Stimulated activated CD8-positive, alpha-beta memory T cell treated with anti-CD3 and anti-CD28 coated beads, Interleukin-15, amount 100 ng/mL, for 48 hours (primary cell): ENCODE results near the gene SLC13A1.
"Not testable (repeated sequence)": the region's sequence is repeated elsewhere in the genome, so short reads cannot be mapped to it uniquely, and the experiment has no call there.

ENCODE experiments used
- DNase-seq, 2 donors: peaks; one replicate each; pipeline ENCODE4 v3.0.0-alpha.2; 2020; ENCODE audit warnings: low read depth in 2 of 2

SLC13A1 gene, protein sequence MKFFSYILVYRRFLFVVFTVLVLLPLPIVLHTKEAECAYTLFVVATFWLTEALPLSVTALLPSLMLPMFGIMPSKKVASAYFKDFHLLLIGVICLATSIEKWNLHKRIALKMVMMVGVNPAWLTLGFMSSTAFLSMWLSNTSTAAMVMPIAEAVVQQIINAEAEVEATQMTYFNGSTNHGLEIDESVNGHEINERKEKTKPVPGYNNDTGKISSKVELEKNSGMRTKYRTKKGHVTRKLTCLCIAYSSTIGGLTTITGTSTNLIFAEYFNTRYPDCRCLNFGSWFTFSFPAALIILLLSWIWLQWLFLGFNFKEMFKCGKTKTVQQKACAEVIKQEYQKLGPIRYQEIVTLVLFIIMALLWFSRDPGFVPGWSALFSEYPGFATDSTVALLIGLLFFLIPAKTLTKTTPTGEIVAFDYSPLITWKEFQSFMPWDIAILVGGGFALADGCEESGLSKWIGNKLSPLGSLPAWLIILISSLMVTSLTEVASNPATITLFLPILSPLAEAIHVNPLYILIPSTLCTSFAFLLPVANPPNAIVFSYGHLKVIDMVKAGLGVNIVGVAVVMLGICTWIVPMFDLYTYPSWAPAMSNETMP

DNA sequence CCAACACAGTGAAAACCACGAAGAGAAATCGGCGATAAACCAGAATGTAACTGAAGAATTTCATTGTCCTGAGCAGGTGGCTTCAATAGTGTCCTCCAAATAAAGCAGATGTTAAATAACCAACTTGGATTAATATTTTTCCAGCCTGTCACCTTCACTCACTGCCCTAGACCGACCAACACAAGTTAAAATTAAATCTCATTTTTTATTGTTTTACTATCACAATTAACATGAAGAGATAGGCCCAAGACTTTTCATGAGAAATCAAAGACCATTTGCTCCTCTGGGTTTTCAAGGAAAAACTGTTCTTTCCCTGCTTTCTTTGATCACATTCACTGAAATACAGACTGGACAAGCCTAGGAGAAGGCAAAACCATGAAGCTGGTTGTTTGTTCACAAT, at the start of gene SLC13A1:
Gene SLC13A1, minus strand, starts transcription at position 87 of the 400 bp plus-strand sequence. Its CDS starts 23 bp downstream, at position 64.
- no peak for DNase-seq

DNA sequence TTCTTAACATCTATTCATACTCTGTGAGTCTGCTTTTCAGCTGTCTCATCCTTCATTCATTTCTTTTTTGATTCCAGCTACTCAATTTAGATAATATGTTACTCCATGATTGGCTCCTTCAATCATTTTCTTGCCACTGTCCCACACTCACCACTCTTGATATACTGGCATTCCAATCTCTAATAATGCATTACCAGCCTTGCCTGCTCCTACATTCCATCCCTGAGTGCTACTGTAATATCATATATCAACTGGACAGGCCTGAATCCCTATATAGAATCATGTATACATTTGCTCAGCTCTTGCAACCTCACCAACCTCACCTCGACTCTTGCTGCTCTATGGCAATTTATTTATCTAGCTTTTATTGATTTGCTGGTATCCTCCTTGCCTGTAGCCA, 45.0 kb upstream of the SLC13A1 start:
- no peak for DNase-seq

DNA sequence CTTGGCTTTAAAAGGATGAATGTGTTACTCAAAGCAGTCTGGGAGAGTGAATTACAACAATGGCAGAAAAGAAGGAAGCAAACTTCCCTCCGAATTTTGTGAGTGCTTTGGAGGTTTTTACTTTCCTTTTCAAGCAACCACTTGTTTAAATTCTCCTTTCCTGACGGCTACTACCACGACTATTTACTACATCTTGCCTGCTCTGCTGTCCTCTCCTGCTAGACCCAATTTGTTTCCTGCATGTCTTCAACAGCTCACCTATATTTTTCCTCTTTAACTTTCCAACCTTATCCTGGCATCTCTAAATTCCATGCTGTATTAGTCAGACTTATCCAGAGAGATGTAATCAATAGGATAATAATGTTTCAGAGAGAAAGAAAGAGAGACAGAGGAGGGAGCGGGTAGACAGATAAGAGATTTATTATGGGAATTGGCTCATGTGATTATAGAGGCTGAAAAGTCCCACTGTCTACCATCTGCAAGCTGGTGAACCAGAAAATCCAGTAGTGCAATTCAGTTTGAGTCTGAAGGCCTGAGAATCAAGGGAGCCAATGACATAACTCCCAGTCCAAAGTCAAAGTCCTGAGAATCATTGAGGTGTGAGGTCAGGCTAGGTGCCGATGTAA, 42.8 kb upstream of the SLC13A1 start:
- no peak for DNase-seq

DNA sequence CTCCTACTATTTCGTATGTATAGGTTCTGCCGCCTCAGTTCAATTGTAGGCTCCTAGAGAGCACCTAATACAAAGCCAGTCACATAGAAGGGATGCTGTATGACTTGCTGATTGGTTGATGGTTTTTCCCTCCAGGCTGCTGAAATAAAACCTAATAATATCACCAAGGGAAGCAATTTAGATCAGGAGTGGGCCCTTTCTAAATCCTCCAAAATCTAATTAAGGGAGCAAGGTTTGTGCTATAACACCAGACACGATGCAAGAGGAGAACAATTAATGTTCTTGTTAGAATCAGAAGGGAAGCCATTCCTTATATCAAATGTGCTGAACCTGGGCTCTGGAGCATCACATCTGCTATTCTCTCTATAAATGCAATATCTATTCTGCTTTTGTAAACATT, 42.0 kb upstream of the SLC13A1 start:
- no peak for DNase-seq

DNA sequence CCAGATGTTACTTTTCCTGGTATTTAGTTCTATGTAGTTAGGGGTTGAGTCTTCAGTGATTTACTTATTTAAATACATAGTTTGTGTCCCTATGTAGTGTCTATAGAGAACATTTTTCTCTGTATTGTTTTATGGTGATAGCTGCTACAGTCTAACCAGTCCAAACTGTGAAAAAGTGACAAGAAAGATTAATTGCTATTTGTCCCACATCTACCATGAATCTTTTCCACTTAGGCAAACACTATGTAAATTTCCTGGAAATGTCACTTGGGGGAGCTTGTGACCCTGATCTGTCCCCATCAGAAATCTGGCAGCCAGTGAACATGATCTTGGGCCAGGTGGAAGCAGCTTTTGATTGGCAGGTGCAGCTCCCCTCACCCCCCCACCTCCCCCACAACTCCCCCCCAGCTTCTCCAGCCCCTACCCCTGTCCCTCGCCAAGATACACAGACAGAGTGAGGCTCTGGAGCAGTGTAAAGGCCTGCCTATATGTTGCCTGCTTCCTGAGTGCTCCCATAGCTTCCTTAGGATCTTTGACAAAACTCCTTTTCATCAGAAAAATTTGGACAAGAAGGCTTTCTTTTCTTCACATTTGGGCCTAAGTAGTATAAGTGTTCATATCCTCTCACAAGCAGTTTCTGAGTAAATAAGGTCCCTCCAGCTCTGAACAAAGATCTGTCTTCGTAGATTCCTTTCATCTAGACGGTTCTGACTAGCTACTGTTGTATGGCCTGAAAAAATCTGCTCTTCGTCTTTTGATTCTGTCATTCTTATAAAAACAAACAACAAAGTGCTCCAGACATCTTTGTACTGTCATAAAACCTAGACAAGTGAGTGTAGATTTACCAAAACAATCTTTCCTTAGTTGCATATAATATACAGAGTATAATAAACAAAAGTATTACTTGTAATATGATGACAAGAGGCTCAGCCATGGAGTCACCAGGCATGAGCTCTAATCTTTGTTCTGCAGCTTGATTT, 31.5 kb upstream of the SLC13A1 start:
- DNase-seq, result no peak

DNA sequence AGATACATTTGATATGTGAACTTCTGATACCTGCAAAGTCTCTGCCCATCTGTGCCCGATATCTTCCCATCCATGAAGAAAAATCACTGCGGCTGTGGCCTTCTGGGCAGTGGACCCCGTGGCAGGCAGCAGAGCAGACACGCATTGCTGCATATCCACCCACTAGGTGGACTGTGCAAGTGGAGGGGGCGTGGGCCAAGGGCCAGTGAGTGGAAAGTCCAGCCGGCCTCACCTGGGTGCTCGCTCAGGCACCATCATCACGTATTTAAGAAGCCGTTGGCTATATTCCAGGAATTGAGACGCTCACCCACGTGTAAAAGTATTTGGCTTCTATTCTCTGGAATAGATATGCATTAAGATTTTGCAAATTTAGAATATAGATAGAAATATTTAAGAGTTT, 30.8 kb upstream of the SLC13A1 start:
- DNase-seq, result no peak

DNA sequence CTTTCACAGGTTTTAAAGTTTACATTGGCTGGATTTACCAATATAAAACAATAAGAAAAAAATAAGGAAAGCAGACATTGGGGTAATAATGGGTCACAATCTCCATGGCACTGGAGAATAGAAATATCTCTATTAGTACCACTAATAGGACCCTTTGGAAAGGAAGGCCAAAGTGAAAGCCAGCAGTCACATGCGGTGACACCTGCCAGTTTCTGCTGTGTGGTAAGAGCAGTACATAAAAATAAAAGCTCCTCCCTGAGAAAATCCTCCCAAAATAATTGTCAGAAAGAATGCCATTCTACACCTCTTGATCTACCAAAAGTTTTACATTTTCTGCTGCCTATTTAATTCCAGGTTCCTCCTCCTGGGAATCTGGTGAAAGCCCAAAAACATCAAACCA, 30.4 kb upstream of the SLC13A1 start:
- DNase-seq, result no peak

DNA sequence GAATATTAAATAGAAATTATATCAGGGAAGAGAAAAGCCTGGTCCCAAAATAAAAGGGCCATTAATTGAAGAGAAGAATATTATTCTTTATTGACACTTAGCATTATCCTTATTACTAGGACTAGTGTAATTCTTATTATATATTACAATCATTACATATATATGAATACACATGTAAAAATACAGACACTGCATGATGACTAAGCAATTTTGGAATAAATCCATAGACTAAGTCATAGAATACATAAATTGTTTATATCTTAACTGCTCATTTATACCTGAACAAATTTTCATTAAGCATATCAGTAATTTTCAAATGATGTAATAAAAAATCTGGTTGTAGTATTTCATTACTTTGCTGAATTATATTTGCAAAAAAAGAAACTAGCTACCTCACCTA, 29.7 kb upstream of the SLC13A1 start:
- DNase-seq, result no peak

DNA sequence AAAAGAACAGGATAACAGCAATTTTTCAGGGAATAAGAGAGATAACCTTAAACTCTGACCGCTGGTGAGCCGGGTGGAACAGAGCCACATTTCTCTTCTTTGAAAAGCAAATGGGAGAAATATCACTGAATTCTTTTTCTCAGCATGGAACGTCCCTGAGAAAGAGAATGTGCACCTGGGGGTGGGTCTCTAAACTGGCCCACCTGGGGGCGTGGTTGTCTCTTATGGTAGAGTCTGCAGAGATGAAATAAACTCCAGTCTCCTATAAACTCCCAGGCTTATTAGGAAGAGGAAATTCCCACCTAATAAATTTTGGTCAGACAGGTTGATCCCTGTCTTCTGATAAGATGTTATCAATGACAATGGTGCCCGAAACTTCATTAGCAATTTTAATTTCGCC, 27.9 kb upstream of the SLC13A1 start:
- not testable (repeated sequence) for DNase-seq

DNA sequence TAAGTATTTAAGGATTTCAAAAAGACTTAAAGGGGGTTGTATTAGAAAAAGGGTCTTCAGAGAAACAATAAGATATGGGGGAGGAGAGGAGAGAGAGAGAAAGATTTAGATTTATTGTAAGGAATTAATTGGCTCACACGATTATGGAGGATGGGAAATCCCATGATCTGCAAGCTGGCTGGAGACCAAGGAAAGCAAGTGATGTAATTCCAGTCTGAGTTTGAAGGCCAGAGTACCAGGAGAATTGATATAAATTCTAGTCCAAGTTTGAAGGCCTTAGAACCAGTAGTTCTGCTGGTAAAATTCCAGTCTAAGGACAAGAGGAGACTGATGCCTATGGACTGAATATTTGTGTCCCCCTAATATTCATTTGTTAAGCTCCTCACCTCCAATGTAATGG, 20.6 kb upstream of the SLC13A1 start:
- no peak for DNase-seq

DNA sequence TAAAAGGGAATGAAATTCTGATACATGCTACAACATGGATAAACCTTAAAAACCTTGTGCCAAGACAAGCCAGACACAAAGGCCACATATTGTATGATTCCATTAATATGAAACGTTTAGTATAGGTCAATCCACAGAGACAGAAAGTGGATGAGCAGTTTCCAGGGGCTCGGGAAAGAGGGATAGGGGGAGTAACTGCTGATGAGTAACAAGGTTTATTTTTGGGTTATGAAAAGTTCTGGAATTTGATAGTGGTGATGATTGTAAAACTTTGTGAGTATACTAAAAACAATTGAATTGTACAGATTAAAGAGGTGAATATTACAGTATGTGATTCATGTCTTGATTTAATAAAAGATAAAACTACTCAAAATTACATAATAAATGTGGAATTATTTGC, 19.1 kb upstream of the SLC13A1 start:
- no peak for DNase-seq

DNA sequence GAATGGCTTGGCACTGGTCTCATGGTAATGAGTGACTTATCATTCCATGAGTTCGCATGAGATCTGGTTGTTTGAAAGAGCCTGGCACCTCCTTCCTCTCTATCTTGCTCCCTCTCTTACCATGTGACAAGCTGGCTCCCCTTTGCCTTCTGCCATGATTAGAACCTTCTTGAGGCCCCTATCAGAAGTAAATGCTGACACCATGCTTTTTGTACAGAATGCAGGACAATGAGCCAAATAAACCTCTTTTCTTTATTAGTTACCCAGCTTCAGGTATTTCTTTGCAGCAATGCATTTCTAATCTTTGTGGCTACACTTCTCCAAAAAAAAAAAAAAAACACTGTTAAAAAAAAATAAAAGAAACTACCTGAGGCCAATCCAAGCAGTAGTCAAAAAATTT, 17.1 kb upstream of the SLC13A1 start:
- DNase-seq, result no peak

DNA sequence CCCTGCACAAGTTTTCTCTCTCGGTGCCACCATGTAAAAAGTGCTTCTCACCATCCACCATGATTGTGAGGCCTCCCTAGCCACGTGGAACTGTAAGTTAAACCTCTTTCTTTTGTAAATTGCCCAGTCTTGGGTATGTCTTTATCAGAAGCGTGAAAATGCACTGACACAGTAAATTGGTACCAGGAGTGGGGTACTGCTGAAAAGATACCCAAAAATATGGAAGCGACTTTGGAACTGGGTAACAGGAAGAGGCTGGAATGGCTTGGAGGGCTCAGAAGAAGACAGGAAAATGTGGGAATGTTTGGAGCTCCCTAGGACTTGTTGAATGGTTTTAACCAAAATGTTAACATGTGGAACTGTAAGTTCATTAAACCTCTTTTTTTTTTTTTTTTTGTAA, 15.6 kb upstream of the SLC13A1 start:
- DNase-seq, result no peak

DNA sequence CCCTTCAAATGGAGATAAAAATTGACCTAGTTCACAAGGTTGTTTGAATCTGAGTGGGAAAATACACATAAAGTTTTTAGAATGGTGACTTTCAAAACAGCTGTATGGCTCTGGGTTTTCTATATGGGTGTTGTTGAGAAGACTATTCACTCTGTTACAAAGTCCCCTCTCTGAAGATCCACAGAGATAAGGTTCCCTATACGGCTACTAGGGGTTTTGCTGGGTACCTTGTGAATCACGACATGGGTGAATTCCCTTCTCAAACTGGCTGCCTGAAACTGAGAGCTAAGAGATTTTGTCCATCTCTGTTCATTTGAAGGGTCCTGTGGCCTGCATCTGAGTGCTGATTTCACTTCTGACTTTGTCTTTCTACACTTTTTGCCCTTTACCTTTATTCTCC, 11.8 kb upstream of the SLC13A1 start:
- DNase-seq, result no peak

DNA sequence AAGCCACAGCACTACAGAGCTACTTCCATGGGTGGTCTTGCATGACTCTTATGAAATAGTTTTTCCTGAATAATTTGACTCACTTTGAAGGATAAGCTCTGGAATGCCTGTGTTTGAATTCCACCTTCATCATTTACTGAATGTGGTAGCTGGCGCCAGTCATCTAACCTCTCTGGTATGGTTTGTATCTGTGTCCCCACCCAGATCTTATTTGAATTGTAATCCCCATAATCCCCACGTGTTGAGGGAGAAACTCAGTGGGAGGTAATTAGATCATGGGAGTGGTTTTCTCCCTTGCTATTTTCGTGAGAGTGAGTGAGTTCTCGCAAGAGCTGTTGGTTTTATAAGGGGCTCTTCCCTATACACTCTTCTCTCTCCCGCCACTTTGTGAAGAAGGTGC, 11.2 kb upstream of the SLC13A1 start:
- DNase-seq, result no peak

DNA sequence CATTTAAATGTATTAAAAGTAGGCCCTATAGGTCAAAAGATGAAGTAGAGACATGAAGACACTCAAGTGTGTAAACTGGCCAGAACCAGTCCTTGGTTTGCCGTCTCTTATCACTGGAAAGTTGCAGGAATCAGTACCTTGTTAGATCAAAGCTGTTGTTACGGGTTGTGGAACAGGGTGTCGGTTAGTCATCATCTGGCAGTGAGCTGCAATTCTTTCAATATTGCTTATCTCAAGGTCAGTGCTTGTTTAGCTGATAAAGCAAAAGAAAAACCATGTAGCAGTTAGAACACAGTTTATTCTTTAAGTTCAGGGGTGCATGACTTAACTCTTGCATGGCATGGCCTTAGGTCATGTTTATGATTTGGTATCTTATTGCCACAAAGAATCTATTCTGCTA, 10.0 kb upstream of the SLC13A1 start:
- no peak for DNase-seq

DNA sequence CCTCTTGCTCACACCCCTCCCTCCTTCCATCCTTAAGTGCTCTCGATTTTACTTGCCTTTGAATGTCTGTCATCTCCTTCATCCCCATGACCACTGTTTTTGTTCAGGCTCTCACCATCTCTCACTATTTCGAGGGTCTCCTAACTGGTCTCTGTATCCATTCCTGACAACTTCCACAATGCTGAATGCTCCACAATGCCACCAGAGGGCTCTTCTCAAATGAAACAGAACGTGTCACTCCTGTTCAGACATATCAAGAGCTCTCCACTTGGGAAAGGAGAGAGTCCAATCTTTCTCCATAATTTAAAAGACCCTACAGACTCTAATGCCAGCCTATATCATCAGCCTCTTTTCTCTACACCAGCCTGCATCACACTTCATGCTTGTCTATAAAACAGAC, 9.0 kb upstream of the SLC13A1 start:
- DNase-seq, result no peak

DNA sequence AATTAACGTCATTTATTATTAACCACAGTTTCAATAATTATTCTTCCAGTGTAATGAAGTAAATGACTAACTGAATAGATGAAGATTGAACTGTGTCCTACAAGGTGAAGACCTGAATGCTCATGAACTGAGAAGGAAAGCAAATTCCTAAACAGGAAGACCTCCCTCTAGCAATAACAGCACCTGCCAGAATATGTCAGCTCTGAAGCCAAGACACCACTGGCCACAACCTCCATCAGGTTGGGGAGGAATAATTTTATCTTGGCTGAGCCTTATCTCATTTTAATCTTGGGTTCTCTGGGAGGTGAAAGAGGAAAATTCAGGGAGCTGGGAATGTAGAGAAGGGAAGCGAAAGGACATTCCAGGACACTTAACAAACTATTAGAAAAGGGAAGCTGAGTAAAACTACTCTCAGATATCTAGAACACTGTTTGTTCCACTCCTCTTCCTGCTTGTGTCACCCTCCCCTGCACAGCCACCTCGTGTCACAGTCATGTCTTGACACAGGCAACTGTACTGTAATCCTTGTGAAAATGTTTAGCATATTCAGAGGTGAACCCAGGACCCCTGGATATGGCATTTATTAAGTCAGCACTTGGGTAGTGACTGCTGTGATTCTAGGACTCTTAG, 4.6 kb upstream of the SLC13A1 start:
- no peak for DNase-seq

DNA sequence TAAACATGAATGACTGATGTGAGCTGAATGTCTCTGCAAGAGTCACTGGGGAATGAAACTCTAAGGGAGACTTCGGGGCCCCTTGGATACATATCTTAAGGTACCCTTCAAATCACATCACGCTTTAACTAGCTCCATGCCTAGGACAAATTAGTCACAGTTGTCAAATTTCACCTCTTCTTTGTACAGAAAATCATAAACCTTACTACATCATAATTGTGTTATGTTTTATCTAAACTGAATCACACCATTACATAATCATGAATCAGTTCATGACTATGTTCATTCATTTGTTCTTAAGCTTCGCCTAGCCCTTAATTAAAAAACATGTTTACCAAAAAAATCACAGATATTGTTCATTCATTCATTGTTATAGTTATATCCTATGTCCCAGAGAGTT, 2.1 kb upstream of the SLC13A1 start:
- DNase-seq, result no peak

DNA sequence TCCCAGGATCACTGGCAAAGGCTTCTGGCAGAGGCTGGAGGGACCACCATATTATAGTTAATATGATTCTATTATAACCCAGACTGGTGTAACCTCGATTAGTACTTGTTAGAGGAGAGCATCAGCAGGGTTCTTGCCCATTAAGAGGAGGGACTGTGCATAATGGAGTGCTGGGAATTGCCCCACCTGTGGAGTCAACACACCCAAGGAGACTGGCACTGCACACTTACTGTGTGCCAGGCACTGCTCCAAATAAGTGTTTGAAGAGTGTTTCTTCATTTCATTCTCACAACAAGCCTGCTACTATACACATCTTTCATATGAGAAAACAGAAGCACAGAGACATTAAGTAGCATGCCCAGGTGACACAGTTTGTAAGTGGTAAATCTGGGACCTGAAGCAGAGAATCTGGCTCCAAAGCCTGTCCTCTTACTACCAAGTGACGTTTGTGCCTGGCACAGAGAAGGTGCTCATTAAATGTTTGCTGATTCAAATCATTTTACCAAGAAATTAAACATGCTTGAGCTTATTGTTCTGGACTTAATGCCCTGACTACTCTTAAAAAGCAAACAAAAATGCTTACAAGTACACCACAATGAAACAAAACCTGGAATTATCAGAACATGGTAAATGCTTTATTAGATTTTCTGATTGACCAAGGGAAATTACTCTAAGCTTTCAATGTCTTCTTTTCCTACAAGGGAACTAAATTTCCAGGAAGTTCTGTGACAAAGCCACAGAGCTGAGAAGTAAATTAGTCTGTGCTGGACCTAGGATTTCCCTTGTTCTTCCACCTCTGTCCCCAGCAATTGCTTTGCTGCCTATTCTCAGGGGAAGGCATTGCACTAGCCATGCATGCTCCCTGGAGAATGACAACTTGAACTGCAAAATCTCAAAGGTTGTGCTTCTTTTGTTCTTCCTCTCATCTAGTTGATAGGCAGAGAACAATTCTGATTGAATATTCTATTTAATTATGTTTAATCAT, 809 bp downstream of the SLC13A1 start:
- no peak for DNase-seq
